HEK293 (cell line): Measurements from ENCODE around the gene IGF2BP2.

Source experiments
- CTCF ChIA-PET: fragments of 350-600 bp; formaldehyde crosslinking; extraction: SDS; loops from one replicate; lab custom pipeline; 2021; ENCODE audit warnings: antibody characterized with exemption; lab: Yijun Ruan, JAX
- POLR2A ChIA-PET: fragments of 300-600 bp; formaldehyde crosslinking; extraction: SDS; loops from one replicate; lab custom pipeline; 2020; ENCODE audit warnings: antibody characterized with exemption, inconsistent platforms; lab: Yijun Ruan, JAX
- H3K27ac ChIP-seq: fragments of 200-500 bp; sonication (Bioruptor generic); 2 replicates; pipeline ENCODE4 v1.5.1; 2014; ENCODE audit warnings: low read depth, low read length, control low read depth, inconsistent platforms; ENCODE audit errors: extremely low read depth
- H3K36me3 ChIP-seq, 2 experiments: fragments of 200-500 bp in 1 of 2; sonication (Bioruptor generic) in 1 of 2; 1 replicate in 1 of 2; 2 replicates in 1 of 2; pipeline ENCODE4 v1.5.1; 2014 to 2017; ENCODE audit warnings: inconsistent platforms in 2 of 2, low read length in 2 of 2; ENCODE audit not compliant: control insufficient read depth in 2 of 2, insufficient read depth in 1 of 2
- H3K4me1 ChIP-seq: fragments of 200-500 bp; sonication (Bioruptor generic); 2 replicates; pipeline ENCODE4 v1.5.1; 2014; ENCODE audit warnings: mild to moderate bottlenecking, low read length, inconsistent platforms; ENCODE audit not compliant: control insufficient read depth, insufficient read depth
- H3K4me3 ChIP-seq: 2 replicates; pipeline ENCODE4 v1.5.1; 2011; ENCODE audit warnings: low read depth, mild to moderate bottlenecking, control low read depth, low read length, moderate library complexity
- H3K9me3 ChIP-seq: fragments of 200-500 bp; sonication (Bioruptor generic); 2 replicates; pipeline ENCODE4 v1.5.1; 2014; ENCODE audit warnings: low read depth, low read length, inconsistent platforms; ENCODE audit not compliant: control insufficient read depth, insufficient read depth
- PRDM1 ChIP-seq: fragments of 450-650 bp; formaldehyde crosslinking; IDR thresholded peaks from 2 replicates; pipeline ENCODE4; 2016; ENCODE audit warnings: missing biosample characterization, missing genetic modification characterization
- SP3 ChIP-seq: fragments of 450-650 bp; formaldehyde crosslinking; IDR thresholded peaks from 2 replicates; pipeline ENCODE4 v1.5.1; 2016; ENCODE audit warnings: missing biosample characterization, missing genetic modification characterization
- SP7 ChIP-seq: fragments of 450-650 bp; formaldehyde crosslinking; IDR thresholded peaks from 2 replicates; pipeline ENCODE4 v1.5.1; 2016; ENCODE audit warnings: missing biosample characterization, missing genetic modification characterization
- YY2 ChIP-seq: fragments of 450-650 bp; formaldehyde crosslinking; IDR thresholded peaks from 2 replicates; pipeline ENCODE4 v1.5.1; 2016; ENCODE audit warnings: missing biosample characterization, missing genetic modification characterization
- ZNF121 ChIP-seq: fragments of 450-650 bp; formaldehyde crosslinking; IDR thresholded peaks from 2 replicates; pipeline ENCODE4 v1.5.1; 2016; ENCODE audit warnings: missing biosample characterization, missing genetic modification characterization
- ZNF146 ChIP-seq: fragments of 450-650 bp; formaldehyde crosslinking; IDR thresholded peaks from 2 replicates; pipeline ENCODE4 v1.5.1; 2016; ENCODE audit warnings: missing biosample characterization, missing genetic modification characterization
- ZNF157 ChIP-seq: fragments of 450-650 bp; formaldehyde crosslinking; IDR thresholded peaks from 2 replicates; pipeline ENCODE4 v1.5.1; 2016; ENCODE audit warnings: missing biosample characterization, missing genetic modification characterization
- ZNF24 ChIP-seq: fragments of 450-650 bp; formaldehyde crosslinking; IDR thresholded peaks from 2 replicates; pipeline ENCODE4 v1.5.1; 2016; ENCODE audit warnings: missing biosample characterization, missing genetic modification characterization
- ZNF624 ChIP-seq: fragments of 450-650 bp; formaldehyde crosslinking; IDR thresholded peaks from 2 replicates; pipeline ENCODE4 v1.5.1; 2017; ENCODE audit warnings: missing biosample characterization, missing genetic modification characterization
- ZNF747 ChIP-seq: fragments of 450-650 bp; formaldehyde crosslinking; IDR thresholded peaks from 2 replicates; pipeline ENCODE4 v1.5.1; 2016; ENCODE audit warnings: missing biosample characterization, missing genetic modification characterization
- ZNF777 ChIP-seq: fragments of 450-650 bp; formaldehyde crosslinking; IDR thresholded peaks from 2 replicates; pipeline ENCODE4 v1.5.1; 2017; ENCODE audit warnings: missing biosample characterization, missing genetic modification characterization, borderline replicate concordance
- ZNF837 ChIP-seq: fragments of 450-650 bp; formaldehyde crosslinking; IDR thresholded peaks from 2 replicates; pipeline ENCODE4 v1.5.1; 2016; ENCODE audit warnings: missing biosample characterization, missing genetic modification characterization
- TF ChIP-seq, protein P1 (sequence below): fragments of 450-650 bp; formaldehyde crosslinking; IDR thresholded peaks from 2 replicates; pipeline ENCODE4 v1.5.1; 2017; ENCODE audit warnings: missing biosample characterization, missing genetic modification characterization
- TF ChIP-seq, protein P2 (sequence below): fragments of 450-650 bp; formaldehyde crosslinking; IDR thresholded peaks from 2 replicates; pipeline ENCODE4 v1.5.1; 2017; ENCODE audit warnings: missing biosample characterization, missing genetic modification characterization
- TF ChIP-seq, protein P3 (sequence below): fragments of 450-650 bp; formaldehyde crosslinking; IDR thresholded peaks from 2 replicates; pipeline ENCODE4 v1.5.1; 2016; ENCODE audit warnings: missing biosample characterization, missing genetic modification characterization
- TF ChIP-seq, protein P4 (sequence below): fragments of 450-650 bp; IDR thresholded peaks from 2 replicates; pipeline ENCODE4 v1.5.1; 2018; ENCODE audit warnings: missing biosample characterization, missing genetic modification characterization
- TF ChIP-seq, protein P5 (sequence below): fragments of 450-650 bp; formaldehyde crosslinking; conservative IDR thresholded peaks from 2 replicates; pipeline ENCODE4 v1.5.1; 2016; ENCODE audit warnings: low read depth, missing biosample characterization, missing genetic modification characterization
- TF ChIP-seq, protein P6 (sequence below): fragments of 450-650 bp; formaldehyde crosslinking; conservative IDR thresholded peaks from 2 replicates; pipeline ENCODE4 v1.5.1; 2016; ENCODE audit warnings: low read depth, missing biosample characterization, missing genetic modification characterization

The IGF2BP2 gene

DNA sequence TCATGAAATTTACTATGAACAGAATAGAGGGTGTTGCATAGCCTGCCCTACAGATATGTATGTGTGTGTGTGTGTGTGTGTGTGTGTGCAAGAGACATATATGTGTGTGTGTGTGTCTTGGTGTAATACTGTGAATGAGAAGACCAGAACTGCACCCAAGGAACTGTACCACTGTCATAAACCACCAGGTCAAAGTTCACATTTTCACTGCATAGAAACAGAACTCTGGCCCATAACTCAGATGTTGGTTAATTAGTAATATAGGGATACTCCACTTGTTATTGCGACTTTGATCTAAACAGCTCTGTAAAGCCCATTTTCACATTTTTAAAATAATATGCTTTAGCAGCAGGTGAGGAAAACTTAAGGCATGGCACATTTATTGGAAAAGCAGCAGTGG is 111.8 kb downstream of the IGF2BP2 start (continued):
- TF ChIP-seq, protein P1, sequence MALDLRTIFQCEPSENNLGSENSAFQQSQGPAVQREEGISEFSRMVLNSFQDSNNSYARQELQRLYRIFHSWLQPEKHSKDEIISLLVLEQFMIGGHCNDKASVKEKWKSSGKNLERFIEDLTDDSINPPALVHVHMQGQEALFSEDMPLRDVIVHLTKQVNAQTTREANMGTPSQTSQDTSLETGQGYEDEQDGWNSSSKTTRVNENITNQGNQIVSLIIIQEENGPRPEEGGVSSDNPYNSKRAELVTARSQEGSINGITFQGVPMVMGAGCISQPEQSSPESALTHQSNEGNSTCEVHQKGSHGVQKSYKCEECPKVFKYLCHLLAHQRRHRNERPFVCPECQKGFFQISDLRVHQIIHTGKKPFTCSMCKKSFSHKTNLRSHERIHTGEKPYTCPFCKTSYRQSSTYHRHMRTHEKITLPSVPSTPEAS (tag by site-specific recombination): 0 out of 2 replicates have a peak, but pooled peaks have one; percentile 32

DNA sequence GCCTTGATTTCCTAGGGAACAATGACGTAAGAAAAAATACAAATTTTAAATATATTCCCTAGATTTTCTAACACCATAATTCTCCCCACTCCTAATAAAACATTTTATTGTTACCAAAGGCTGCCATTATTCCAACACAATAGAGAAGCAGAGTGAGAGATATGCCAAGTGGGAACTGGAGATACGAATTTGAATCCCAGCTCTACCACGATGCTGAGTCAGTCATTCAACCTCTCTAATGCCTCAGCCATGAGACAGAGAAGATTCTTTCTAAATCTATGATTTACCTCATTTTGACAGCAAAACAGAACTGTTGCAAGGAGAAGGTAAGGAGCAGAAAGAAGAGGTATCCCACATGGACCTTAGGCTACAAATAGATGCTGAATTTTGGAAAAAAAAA is 112.5 kb downstream of the IGF2BP2 start:
- ChIA-PET CTCF (interaction anchor here (0.6 to 0.9 kb wide), 2 partner anchors 20 to 201 kb away, joined by 3 to 6 read pairs; no protein-coding TSS in a partner anchor), POLR2A (no interaction called here)
- Histone ChIP-seq H3K9me3 (no peaks in the 10 kb centered on the region), H3K27ac (no peak overlapping the region), H3K4me1 (no peaks in the 10 kb centered on the region), H3K4me3 (no peak overlapping the region), H3K36me3 (no peaks in the 10 kb centered on the region)
- TF ChIP-seq ZNF624 (tag by site-specific recombination) (no peak), ZNF121 (tag by site-specific recombination) (no peak), SP3 (tag by site-specific recombination) (no peak), ZNF747 (tag by site-specific recombination) (no peak), PRDM1 (no peak)
- TF ChIP-seq, protein P2, sequence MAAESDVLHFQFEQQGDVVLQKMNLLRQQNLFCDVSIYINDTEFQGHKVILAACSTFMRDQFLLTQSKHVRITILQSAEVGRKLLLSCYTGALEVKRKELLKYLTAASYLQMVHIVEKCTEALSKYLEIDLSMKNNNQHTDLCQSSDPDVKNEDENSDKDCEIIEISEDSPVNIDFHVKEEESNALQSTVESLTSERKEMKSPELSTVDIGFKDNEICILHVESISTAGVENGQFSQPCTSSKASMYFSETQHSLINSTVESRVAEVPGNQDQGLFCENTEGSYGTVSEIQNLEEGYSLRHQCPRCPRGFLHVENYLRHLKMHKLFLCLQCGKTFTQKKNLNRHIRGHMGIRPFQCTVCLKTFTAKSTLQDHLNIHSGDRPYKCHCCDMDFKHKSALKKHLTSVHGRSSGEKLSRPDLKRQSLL (tag by site-specific recombination): no peak
- TF ChIP-seq, protein P3, sequence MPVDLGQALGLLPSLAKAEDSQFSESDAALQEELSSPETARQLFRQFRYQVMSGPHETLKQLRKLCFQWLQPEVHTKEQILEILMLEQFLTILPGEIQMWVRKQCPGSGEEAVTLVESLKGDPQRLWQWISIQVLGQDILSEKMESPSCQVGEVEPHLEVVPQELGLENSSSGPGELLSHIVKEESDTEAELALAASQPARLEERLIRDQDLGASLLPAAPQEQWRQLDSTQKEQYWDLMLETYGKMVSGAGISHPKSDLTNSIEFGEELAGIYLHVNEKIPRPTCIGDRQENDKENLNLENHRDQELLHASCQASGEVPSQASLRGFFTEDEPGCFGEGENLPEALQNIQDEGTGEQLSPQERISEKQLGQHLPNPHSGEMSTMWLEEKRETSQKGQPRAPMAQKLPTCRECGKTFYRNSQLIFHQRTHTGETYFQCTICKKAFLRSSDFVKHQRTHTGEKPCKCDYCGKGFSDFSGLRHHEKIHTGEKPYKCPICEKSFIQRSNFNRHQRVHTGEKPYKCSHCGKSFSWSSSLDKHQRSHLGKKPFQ: peak; percentile 51; the same call in 1 of the 2 replicates

DNA sequence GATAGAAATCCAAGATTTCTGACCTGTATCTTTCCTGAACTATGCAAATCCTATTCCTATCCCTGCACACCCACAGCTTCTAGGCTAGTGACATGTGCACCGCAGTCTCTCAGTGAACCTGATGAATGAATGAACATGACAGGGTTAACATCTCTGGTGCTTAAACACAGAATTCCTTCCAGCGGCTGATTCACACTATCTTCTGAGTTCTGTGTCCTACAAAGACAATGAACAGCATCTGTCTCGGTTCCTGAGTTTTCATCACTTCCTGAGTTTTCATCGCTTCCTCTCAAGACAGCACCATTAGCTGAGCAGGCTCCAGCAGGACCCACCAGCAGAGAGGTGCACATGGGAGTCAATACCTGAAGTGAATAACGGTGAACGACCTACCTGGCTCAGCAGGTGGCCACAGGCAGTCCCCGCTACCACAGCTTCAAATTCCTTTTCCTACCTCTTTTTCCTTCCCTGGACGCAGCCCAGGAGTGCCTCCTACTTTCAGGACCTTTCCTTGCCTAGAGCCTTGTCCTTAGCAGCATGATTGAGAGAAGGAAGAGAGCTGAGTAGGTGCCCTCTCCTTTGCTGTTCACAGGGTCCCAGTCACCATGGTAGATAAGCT is 113.5 kb downstream of the IGF2BP2 start:
- Histone ChIP-seq H3K4me3 (no peak overlapping the region), H3K4me1 (no peaks in the 10 kb centered on the region), H3K27ac (no peak overlapping the region), H3K9me3 (no peaks in the 10 kb centered on the region), H3K36me3 (no peaks in the 10 kb centered on the region)
- CTCF ChIA-PET: interaction anchor here (0.5 to 0.9 kb wide), 5 partner anchors 10 to 652 kb away, joined by 3 to 8 read pairs (median 5); no protein-coding TSS in a partner anchor
- POLR2A ChIA-PET: no interaction called here
- TF ChIP-seq, protein P4, sequence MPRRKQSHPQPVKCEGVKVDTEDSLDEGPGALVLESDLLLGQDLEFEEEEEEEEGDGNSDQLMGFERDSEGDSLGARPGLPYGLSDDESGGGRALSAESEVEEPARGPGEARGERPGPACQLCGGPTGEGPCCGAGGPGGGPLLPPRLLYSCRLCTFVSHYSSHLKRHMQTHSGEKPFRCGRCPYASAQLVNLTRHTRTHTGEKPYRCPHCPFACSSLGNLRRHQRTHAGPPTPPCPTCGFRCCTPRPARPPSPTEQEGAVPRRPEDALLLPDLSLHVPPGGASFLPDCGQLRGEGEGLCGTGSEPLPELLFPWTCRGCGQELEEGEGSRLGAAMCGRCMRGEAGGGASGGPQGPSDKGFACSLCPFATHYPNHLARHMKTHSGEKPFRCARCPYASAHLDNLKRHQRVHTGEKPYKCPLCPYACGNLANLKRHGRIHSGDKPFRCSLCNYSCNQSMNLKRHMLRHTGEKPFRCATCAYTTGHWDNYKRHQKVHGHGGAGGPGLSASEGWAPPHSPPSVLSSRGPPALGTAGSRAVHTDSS (tag by site-specific recombination): no peak
- TF ChIP-seq SP7 (tag by site-specific recombination) (no peak), ZNF157 (no peak), ZNF777 (no peak), ZNF24 (tag by site-specific recombination) (no peak), YY2 (tag by site-specific recombination) (no peak), ZNF837 (tag by site-specific recombination) (no peak), ZNF146 (tag by site-specific recombination) (no peak)
- TF ChIP-seq, protein P5, sequence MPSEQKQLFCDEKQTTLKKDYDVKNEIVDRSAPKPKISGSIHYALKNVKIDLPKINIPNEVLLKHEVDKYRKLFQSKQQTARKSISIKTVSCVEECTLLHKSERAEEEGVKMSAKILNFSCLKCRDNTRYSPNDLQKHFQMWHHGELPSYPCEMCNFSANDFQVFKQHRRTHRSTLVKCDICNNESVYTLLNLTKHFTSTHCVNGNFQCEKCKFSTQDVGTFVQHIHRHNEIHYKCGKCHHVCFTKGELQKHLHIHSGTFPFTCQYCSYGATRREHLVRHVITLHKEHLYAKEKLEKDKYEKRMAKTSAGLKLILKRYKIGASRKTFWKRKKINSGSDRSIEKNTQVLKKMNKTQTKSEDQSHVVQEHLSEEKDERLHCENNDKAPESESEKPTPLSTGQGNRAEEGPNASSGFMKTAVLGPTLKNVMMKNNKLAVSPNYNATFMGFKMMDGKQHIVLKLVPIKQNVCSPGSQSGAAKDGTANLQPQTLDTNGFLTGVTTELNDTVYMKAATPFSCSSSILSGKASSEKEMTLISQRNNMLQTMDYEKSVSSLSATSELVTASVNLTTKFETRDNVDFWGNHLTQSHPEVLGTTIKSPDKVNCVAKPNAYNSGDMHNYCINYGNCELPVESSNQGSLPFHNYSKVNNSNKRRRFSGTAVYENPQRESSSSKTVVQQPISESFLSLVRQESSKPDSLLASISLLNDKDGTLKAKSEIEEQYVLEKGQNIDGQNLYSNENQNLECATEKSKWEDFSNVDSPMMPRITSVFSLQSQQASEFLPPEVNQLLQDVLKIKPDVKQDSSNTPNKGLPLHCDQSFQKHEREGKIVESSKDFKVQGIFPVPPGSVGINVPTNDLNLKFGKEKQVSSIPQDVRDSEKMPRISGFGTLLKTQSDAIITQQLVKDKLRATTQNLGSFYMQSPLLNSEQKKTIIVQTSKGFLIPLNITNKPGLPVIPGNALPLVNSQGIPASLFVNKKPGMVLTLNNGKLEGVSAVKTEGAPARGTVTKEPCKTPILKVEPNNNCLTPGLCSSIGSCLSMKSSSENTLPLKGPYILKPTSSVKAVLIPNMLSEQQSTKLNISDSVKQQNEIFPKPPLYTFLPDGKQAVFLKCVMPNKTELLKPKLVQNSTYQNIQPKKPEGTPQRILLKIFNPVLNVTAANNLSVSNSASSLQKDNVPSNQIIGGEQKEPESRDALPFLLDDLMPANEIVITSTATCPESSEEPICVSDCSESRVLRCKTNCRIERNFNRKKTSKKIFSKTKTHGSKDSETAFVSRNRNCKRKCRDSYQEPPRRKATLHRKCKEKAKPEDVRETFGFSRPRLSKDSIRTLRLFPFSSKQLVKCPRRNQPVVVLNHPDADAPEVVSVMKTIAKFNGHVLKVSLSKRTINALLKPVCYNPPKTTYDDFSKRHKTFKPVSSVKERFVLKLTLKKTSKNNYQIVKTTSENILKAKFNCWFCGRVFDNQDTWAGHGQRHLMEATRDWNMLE (tag by site-specific recombination): no peak
- TF ChIP-seq, protein P6, sequence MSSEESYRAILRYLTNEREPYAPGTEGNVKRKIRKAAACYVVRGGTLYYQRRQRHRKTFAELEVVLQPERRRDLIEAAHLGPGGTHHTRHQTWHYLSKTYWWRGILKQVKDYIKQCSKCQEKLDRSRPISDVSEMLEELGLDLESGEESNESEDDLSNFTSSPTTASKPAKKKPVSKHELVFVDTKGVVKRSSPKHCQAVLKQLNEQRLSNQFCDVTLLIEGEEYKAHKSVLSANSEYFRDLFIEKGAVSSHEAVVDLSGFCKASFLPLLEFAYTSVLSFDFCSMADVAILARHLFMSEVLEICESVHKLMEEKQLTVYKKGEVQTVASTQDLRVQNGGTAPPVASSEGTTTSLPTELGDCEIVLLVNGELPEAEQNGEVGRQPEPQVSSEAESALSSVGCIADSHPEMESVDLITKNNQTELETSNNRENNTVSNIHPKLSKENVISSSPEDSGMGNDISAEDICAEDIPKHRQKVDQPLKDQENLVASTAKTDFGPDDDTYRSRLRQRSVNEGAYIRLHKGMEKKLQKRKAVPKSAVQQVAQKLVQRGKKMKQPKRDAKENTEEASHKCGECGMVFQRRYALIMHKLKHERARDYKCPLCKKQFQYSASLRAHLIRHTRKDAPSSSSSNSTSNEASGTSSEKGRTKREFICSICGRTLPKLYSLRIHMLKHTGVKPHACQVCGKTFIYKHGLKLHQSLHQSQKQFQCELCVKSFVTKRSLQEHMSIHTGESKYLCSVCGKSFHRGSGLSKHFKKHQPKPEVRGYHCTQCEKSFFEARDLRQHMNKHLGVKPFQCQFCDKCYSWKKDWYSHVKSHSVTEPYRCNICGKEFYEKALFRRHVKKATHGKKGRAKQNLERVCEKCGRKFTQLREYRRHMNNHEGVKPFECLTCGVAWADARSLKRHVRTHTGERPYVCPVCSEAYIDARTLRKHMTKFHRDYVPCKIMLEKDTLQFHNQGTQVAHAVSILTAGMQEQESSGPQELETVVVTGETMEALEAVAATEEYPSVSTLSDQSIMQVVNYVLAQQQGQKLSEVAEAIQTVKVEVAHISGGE (tag by site-specific recombination): no peak
